ENCODE data around the gene ANO3.
"Not testable (repeated sequence)": the region's sequence is repeated elsewhere in the genome, so short reads cannot be mapped to it uniquely, and the experiment has no call there.

The ANO3 gene

DNA sequence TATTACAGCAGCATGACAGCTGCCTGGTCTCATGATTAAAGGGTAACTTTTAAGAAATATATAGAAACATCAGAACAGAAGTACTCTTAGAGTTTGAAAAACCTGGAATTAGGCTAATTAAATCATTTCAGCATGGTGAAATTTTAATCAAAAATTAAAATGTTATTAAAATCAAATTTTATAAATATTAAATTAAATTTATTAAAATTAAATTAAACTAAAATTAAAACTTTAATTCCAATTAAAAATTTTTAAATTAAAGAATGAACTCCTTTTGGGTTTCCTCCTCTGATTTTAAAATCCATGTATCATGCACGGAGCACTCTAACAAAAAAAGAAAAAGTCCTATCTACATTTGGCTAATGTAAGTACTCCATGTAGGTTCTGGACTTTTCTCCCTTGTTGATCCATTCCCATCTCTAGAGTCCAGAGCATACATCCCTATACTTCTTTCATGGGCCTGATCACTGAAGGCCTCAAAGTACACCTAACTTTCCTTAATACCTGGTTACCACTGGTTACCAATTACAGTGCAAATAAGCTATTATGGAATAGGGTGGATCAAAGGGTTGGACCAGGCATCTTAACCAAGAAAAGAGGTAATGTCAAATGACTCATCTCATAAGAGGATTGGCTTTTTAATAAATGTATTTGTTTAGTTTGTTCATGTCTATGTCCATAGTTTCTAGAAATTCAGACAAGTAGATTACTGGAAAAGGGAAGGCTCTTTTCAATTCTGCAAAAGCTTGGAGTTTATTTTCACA is 288.5 kb downstream of the ANO3 start:
- DNase-seq (ENCODE audit: low read depth in 4 of 4, low spot score in 1 of 4): no peak

DNA sequence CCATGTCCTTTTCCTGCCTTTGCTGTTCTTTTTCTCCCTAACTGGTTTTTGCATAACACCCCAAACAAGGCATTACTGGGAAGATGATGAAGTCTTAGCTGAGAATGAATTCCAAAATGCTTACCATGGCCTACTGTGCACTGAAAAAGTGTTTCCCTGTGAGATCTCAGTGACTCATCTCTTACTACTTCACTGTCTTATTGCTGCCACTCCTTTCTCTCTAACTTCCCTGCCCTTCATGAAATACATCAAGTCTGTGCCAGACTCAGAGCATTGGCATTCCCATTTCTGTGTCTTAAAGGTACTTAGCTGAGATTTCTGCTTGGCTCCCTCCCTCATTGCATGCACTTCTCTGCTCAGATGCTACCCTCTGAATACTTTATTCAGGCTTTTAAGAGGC is 289.2 kb downstream of the ANO3 start:
- DNase-seq (ENCODE audit: low read depth in 4 of 4, low spot score in 1 of 4): no peak

DNA sequence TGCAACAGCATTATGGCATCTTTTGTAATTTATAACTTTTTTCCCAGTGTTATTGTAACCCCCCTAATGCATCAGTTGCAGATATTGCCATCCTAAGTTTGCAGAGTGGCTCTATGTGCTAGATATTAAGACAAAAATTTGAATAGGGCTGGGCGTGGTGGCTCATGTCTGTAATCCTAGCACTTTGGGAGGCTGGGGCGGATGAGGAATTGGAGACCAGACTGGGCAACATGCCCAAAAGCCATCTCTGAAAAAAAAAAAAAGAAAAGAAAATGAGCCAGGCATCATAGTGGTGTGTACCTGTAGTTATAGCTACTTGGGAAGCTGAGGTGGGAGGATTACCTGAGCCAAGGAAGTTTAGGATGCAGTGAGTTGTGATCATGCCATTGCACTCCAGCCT is 290.3 kb downstream of the ANO3 start:
- no peak for DNase-seq (ENCODE audit: low read depth in 4 of 4, low spot score in 1 of 4)

DNA sequence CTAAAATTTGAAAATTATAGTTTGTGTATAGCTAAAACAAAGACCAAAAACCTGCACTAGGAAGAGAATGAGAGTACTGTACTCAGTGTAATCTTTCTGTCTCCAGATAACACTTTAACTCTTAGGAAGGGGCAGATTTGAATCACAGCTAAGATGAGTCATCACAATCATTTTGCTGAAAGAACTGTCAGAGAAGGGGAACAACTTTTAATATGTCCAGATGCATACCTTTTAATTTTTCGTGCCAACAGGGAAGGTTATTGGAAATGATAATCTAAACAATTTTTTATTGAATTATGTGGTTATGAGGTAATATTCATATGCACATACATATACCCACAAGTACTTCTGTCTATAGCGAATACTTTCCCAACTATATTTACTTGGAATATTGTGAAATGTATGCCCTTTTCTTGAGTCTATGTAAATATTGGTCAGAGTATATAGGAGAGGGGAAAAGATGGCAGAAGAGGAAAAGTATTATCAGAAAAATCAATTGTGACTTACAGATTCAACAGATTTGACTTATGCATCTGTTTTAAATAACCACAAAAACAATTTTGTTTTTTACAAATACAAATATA is 291.2 kb downstream of the ANO3 start:
- DNase-seq (ENCODE audit: low read depth in 4 of 4, low spot score in 1 of 4): no peak

DNA sequence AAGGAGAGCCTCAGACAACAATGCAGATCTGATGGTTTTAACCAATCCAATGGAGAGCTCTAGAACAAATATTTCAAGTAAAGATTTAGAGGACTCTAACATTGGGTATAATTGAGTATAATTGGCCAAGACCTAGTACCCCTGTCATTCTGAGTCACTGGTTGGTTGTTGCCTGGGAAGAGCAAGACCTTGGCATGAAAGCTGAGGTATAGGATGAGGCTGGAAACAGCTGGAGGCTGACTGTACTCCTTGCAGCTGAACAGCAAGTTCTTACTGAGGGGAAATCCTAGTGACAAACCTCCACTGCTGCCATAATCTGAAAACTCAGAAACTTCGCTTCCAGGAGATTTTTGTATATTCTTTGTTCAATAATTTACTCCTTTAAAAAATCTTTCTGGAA is 294.4 kb downstream of the ANO3 start:
- no peak for DNase-seq (ENCODE audit: low read depth in 4 of 4, low spot score in 1 of 4)

DNA sequence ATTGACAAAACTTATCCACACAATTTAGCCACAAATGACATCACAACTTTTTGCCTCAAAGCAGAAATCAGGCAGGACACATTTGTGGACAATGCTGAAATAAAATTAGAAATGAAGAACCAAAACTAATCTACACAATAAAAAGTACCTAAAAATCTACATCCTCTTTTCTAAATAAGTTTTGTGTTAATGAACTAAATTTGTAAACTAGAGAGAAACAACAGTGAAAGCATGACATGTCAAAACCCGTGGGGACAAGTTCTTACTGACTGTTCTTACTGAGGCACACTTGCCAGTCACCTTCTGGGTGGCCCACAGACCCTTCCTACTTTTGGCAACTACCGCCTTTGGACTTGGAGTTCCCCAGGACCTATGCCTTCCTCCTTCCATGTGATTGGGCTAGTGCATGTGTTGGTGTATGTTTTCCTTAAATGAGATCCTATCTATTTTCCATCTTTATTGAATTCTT is 300.8 kb downstream of the ANO3 start:
- DNase-seq (ENCODE audit: low read depth in 4 of 4, low spot score in 1 of 4): no peak

DNA sequence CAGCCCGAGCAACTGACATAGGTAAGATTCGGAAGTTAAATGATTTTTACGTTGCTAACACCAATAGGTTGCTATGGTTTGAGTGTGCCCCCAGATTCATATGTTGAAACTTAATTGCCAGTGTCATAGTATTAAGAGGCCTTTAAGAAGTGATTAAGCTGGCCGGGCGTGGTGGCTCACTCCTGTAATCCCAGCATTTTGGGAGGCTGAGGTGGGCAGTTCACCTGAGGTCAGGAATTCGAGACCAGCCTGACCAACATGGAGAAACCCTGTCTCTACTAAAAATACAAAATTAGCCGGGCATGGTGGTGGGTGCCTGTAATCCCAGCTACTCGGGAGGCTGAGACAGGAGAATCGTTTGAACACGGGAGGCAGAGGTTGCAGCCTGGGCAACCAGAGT is 311.4 kb downstream of the ANO3 start:
- not testable (repeated sequence) for DNase-seq (ENCODE audit: low read depth in 4 of 4, low spot score in 1 of 4)

DNA sequence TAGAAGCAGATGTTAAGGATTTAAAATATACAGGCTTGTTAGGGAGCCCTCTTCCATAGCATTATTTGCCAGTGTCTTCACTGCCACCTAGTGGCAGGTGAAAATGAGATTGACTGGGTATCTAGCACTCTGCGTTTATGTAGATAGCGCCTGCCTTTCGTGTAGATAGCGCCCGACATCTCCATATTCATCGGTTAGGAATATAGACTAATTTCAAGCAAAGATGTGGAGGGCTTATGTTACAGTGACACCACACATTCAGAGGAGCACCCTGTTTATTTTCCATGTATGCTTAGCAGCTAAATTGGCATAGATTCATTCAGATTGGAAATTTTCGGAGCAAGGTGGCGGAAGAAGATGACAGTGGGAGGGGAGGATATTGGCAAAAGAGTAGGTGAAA is 318.0 kb downstream of the ANO3 start:
- DNase-seq (ENCODE audit: low read depth in 4 of 4, low spot score in 1 of 4): peak in 1 of 4 experiments; percentile 2

DNA sequence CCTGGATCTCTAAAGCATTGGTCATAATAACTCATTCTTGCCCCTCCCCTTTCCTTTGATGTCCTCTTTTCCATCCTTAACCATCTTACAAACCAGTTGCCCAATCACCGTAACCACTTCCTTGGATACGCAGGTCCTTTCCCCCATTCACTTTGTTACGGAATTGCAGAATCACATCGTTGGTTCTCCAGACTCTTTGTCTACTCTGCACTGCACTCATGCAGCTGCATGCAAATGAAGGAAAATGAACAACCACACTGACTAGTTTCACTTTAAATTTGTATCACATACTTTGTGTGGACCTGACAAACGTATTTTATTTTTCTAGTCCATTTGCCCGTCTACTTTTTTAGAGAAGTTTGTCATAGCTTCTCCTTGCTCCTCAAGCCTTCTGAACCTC is 320.0 kb downstream of the ANO3 start:
- no peak for DNase-seq (ENCODE audit: low read depth in 4 of 4, low spot score in 1 of 4)

DNA sequence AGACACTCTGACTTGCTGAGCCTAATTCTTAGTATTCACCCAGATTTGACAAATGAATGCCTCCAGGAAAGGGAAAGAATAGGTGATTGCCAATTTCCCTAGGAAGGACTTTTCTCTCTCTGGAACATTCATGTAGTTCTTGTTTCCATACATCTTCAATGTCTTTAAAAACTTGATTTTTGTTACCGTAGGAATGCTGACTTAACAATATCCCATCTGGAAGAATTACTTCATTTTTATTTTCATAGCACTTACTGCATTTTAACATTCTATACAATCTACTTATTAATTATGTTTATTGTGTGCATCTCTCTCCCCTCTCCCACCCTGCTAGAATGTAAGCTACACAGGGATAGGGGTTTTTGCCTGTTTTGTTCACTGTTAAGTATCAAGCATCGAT is 323.4 kb downstream of the ANO3 start:
- DNase-seq (ENCODE audit: low read depth in 4 of 4, low spot score in 1 of 4): no peak

DNA sequence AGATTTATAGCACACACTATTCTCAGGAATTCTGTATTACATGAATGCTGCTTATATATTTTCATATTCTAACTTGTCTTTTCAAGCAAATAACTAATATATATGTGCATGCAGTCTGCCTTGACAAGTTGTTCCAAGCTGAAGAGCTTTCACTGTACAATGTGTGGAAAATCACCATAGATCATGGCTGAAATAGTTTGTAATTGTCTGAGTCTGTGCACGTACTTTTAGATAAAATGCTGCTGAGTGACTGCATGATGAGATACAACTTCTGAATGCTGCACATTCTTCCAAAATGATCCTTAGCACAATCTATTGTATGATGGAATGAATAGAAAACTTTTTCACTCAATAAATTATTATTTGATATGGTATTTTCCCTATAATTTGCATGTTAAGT is 331.0 kb downstream of the ANO3 start:
- DNase-seq (ENCODE audit: low read depth in 4 of 4, low spot score in 1 of 4): no peak

DNA sequence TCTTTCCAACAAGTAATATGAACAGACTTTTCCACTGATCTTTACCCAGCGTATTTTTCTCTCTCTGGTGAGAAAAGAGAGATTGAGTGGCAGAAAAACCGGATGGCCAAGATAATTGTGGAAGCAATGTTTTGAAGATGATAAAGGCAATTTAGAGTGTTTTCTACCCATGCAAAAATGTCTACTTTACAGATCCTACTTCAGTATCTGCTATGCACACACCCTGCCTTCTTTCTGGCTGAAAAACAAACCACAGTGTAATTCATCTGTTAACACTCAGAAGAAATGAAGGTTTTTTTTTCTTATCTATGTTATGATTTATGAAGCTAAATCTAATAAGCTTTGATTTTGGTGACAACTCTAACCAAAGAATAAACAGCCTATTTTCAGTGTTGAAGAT is 333.1 kb downstream of the ANO3 start:
- no peak for DNase-seq (ENCODE audit: low read depth in 4 of 4, low spot score in 1 of 4)

DNA sequence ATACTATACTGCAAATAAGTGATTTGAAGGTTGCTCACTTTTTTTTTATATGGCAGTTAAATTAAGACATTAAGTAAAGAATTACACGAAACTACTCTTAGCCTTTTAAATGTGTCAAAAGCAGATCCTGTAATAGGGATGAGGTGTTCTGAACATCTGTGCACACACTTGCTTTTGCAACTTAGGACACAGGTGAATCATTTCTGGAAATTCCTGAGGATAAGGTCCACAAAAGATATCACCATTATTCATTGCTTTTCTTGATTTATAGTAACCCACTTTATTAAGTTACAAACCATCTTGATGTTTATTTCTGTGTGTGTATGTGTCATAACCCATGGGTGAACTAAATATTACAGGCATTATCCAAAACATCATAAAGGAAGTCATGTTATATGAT is 334.0 kb downstream of the ANO3 start:
- no peak for DNase-seq (ENCODE audit: low read depth in 4 of 4, low spot score in 1 of 4)

DNA sequence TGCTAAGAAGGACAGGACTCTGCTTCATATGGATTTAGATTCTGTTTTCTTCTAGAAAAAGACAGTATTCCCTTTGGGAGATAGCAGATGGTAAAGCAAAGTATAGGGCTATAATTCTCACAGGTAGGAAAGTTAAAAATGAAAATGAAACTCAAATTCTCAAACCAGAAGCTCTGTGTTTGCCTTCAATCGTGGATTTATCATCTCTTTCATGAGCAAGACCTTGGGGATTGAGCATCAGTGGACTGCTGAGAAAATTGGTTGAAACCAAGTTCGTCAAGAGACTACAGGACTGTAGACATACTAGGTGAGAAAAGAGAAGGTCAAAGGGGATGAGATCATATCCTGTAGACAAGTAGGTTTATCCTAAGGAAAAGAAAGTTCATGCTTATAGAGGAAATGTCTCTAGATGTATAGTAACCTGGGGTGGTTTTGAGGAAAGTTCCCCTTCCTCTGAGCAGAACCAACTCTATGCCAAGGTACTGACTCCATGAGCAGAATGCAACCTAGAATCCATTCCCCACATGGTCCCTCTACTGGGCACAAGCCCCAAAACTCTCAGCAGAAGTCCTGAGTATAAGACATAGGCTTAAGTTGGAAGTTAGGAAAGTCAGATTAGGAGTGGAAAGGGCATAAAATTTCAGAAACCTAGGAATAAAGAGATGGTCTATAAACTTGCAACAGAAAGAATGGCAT is 343.5 kb downstream of the ANO3 start:
- DNase-seq (ENCODE audit: low read depth in 4 of 4, low spot score in 1 of 4): no peak

DNA sequence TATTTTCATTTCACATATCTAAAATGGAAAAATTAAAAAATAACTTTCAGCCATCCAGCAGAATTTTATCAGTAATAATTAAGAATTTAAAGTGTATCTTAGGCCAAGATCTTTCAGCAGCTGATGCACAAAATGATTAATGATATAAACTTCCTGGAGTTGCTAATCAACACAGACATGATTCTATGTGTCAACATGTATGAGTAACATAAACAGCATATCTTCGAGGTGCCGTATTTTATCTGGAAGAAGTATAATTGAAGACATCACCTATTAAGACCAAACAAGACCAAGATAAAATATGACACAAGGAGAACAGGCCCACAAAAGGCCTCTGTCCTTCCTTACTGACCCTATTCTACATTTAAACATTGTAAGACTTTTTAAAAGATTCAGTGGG is 344.7 kb downstream of the ANO3 start:
- DNase-seq (ENCODE audit: low read depth in 4 of 4, low spot score in 1 of 4): no peak

DNA sequence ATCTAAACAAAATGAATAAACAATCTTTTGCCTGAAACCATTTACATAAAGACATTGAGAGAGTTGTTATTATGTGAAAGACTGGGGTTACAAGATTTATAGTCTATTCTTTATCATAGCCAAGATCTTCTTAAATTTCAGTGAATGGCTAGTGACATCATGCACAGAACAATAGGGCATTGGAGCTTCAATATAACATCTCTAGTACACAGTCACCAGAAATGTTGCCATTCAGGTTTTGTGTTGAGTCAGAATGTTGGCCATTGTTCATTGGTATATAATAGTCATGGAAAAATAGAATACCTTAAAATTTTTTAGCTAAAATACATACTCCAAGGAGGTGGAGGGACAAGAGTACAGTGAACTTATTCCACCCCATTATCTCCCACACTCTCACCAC is 345.6 kb downstream of the ANO3 start:
- DNase-seq (ENCODE audit: low read depth in 4 of 4, low spot score in 1 of 4): no peak

DNA sequence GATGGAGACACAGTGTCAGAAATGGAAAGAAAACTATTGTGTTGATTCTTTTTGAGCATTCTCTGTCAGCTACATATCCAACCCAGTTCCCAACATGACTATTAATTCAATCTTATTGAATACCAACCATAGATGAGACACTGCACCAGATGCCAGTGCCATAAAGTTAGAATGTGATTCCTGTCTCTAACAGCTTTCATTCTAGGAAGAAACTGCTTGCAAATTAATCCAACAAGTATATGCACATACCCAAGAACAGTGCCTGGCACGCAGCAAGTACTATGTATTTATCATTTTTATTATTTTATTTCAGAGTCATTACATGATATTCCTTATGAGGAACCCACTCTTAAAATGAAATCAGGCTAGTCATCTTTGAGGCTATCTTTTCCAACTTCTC is 355.4 kb downstream of the ANO3 start:
- no peak for DNase-seq (ENCODE audit: low read depth in 4 of 4, low spot score in 1 of 4)

DNA sequence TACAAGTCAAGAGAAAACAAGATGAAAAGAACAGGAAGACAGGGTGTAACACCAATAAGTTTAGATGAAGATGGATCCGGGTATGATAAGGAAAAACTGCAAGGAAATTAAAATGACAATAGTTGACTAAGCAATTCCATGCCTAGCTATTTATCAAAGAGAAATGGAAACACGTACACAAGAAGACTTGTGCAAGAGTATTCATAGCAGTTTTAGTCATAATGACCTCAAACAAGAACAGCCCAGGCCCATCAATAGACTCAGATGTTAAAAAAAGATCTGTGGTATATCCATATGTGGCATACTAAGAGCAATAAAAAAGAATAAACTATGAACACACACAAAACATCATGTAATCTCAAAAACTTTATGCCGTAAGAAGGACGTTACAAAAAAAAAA is 356.8 kb downstream of the ANO3 start:
- no peak for DNase-seq (ENCODE audit: low read depth in 4 of 4, low spot score in 1 of 4)

DNA sequence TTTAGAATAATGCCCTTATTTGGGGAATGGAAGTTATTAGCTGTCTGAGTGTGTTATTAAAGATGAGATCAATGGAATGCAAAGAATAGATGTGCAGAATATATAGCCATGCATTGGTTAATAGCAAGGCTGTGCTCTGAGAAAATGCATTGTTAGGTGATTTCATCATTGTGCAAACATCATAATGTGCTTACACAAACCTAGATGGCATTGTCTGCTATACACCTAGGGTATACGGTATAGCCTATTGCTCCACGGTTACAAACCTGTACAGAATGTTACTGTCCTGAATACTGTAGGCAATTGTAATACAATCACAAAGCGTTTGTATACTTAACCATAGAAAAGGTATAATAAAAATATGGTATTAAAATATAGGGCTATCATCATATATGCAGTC is 364.4 kb downstream of the ANO3 start:
- no peak for DNase-seq (ENCODE audit: low read depth in 4 of 4, low spot score in 1 of 4)

DNA sequence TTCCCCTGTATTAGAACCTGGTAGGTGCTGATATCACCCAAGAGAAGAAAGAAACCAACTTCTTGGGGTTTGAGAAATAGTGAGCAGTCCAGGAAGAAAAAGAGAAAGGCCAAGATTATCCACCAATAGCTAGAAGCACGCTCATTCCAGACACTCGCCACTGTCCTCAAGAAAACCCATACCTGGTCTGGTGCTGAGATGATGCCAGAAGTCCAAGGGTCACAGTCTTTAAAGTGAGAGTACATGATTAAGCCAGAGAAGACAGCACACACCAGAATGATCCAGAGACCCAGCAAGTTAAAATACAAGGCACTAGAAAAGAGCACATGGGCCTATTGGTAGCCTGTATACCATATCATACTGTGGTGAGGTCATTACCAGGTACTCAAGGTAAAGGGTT is 366.3 kb downstream of the ANO3 start:
- no peak for DNase-seq (ENCODE audit: low read depth in 4 of 4, low spot score in 1 of 4)

DNA sequence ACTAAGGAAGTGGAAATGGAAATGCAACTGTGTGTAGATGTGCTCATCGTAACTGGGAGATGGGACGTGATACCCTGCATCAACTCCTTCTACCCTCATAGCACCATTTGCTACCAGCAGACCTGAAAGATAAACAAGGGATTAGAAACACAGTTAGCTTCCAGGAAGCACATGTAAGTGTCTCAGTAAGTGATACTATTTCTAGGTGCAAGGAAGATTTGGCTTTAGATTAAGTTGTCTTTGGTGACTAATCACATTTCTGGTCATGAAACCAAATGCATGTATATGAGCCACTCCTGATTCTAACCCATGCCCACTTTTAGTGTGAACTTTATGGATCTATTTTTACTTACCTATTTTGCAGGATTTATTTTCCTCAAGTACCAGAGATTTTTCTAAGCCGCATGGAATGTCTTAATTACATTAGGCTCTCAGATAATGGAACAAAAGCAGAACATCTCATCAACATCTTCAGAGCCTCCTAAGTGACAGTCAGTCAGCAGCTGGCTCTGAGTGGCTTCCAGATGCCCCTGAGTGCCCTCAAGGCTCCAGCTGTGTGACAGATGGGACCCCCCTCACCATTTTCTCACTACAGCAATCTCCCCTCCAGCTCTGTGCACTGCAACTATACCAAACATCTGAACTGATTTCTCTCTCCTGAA is 368.8 kb downstream of the ANO3 start:
- DNase-seq (ENCODE audit: low read depth in 4 of 4, low spot score in 1 of 4): no peak

DNA sequence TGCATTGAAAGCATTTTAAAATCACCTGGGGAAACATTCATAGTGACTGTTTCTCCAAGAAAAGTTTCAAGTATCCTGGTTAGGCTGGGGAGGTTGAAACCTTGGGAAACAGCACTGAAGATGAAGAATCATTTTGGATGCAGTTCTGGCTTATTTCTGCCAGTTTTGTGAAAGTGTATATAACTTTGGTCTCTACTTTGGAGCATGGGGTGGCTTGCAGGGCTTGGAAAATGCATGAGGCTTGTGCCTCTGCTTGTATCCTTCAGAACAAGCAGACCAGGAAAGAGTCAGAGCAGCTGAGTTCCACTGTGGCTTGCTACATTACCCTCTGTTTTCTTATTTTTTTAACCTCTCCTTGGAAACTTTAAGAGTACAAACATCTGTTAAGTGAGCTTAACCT is 370.5 kb downstream of the ANO3 start:
- DNase-seq (ENCODE audit: low read depth in 4 of 4, low spot score in 1 of 4): no peak
